Vagina (tissue), 2 donors: ENCODE measurements around the gene TMEM42. TPM values are rescaled to one million over a fixed set of nuclear protein-coding genes. Genes with fewer than 3 reads are reported as not detected.
"Not testable (repeated sequence)": the region's sequence is repeated elsewhere in the genome, so short reads cannot be mapped to it uniquely, and the experiment has no call there.

ENCODE experiments used
- DNase-seq, 2 donors: peaks; one replicate each; pipeline ENCODE4 v3.0.0-alpha.2; 2017; ENCODE audit errors: extremely low spot score in 2 of 2
- H3K27ac ChIP-seq: fragments of 200-600 bp; sonication (generic); one replicate; pipeline ENCODE4 v1.5.1; 2019
- H3K27me3 ChIP-seq: fragments of 200-600 bp; sonication (generic); one replicate; pipeline ENCODE4 v1.5.1; 2019
- H3K36me3 ChIP-seq, 2 donors: fragments of 200-600 bp; sonication (generic); one replicate each; pipeline ENCODE4 v1.5.1; 2017 to 2019
- H3K4me1 ChIP-seq: fragments of 200-600 bp; sonication (generic); one replicate; pipeline ENCODE4 v1.5.1; 2019
- H3K4me3 ChIP-seq, 2 donors: fragments of 200-600 bp; sonication (generic); 1 replicate in 1 of 2; 2 replicates in 1 of 2; pipeline ENCODE4 v1.5.1; 2016 to 2019
- H3K9me3 ChIP-seq: fragments of 200-600 bp; sonication (generic); one replicate; pipeline ENCODE4 v1.5.1; 2019
- POLR2A ChIP-seq, 2 donors: fragments of 450-650 bp; IDR thresholded peaks; one replicate each; pipeline ENCODE4 v1.6.1; 2017; ENCODE audit warnings: antibody characterized with exemption in 2 of 2, mild to moderate bottlenecking in 2 of 2, moderate library complexity in 2 of 2
- POLR2AphosphoS5 ChIP-seq, 2 donors: sonication (generic); formaldehyde crosslinking; IDR thresholded peaks; one replicate each; pipeline ENCODE4 v1.9.0; 2017; ENCODE audit warnings: antibody characterized with exemption in 2 of 2, mild to moderate bottlenecking in 2 of 2, low read depth in 1 of 2; ENCODE audit not compliant: insufficient read depth in 1 of 2
- intact Hi-C: fragments of 100-400 bp; cut with DNase I; formaldehyde crosslinking; loops from one replicate; pipeline ENCODE4 v1.15.1; 2023
- total RNA-seq: library from RNA; depleted of rRNA; stranded (reverse); fragments of >200 nt; gene quantifications from one replicate; pipeline ENCODE4 v1.2.3, GENCODE V29; 2016
- TF ChIP-seq, protein P1 (sequence below), 3 experiments: fragments of 450-650 bp in 2 of 3; fragments of 200-600 bp in 1 of 3; sonication (generic) in 1 of 3; IDR thresholded peaks; one replicate each; pipeline ENCODE4 v1.5.1; 2017 to 2019; ENCODE audit warnings: antibody characterized with exemption in 3 of 3, mild to moderate bottlenecking in 2 of 3, moderate library complexity in 2 of 3

Gene TMEM42
- total RNA-seq, 1 donor from 2014 or later, result 10.8 TPM

DNA sequence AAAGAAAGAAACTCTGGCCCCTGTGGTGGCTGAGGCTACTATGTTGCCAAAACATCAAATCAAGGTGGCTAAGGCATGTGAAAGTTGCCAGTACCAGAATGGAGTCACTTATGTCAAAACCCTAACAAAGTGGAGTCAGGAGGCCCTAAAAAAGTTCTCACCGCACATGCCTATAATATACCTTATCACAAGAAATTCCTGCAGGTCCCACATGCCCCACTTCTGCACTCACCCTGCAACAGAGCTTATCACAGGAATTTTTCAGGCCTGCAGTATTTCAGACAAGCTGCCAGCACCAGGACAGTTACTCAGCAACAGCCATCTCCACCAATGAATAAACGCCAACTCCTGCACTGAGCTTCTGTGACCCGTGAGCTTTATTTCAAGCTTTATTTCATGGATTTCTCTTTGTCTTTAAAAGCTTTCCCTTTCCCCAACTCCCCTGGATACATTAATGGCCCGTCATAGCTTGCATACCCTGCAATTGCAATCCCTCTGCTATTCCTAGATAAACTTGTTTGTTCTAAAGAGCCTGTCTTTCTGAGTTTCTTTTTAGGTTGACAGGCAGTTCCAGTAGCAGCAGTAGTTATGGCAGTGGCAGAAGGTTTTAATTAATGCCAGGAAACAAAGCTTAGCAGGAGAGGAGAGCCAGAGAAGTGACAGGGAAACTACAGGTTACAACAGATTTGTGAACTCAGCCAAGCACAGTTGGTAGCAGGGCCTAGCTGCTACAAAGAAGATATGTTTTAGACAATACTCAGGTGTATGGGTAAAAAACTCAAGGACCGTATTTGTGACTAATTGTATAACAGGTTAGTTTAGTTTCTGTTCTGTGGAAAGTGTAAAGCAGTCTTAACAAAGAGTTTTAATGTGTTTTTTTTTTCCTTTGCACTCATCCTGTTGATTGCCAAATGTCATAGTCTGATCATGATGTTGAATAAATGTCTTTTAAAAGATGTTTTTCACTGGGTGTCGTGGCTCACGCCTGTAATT lies 15.9 kb upstream of the TMEM42 start:
- TF ChIP-seq POLR2AphosphoS5 (IDR thresholded peaks at IDR 0.05; ENCODE audit: insufficient read depth in 1 of 2, low read depth in 1 of 2), result no peak
- TF ChIP-seq, protein P1, sequence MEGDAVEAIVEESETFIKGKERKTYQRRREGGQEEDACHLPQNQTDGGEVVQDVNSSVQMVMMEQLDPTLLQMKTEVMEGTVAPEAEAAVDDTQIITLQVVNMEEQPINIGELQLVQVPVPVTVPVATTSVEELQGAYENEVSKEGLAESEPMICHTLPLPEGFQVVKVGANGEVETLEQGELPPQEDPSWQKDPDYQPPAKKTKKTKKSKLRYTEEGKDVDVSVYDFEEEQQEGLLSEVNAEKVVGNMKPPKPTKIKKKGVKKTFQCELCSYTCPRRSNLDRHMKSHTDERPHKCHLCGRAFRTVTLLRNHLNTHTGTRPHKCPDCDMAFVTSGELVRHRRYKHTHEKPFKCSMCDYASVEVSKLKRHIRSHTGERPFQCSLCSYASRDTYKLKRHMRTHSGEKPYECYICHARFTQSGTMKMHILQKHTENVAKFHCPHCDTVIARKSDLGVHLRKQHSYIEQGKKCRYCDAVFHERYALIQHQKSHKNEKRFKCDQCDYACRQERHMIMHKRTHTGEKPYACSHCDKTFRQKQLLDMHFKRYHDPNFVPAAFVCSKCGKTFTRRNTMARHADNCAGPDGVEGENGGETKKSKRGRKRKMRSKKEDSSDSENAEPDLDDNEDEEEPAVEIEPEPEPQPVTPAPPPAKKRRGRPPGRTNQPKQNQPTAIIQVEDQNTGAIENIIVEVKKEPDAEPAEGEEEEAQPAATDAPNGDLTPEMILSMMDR (IDR thresholded peaks at IDR 0.05), result no peak
- no peak for TF ChIP-seq POLR2A (IDR thresholded peaks at IDR 0.05)
- intact Hi-C loops, result no loop called here
- no peaks in the 10 kb centered on the region for H3K27me3 ChIP-seq
- no peak for DNase-seq
- no peaks in the 10 kb centered on the region for H3K9me3 ChIP-seq
- H3K36me3 ChIP-seq, result no peaks in the 10 kb centered on the region
- H3K27ac ChIP-seq, result no peak overlapping the region
- no peak overlapping the region for H3K4me3 ChIP-seq
- peaks cover 6% of the 10 kb centered on the region for H3K4me1 ChIP-seq

DNA sequence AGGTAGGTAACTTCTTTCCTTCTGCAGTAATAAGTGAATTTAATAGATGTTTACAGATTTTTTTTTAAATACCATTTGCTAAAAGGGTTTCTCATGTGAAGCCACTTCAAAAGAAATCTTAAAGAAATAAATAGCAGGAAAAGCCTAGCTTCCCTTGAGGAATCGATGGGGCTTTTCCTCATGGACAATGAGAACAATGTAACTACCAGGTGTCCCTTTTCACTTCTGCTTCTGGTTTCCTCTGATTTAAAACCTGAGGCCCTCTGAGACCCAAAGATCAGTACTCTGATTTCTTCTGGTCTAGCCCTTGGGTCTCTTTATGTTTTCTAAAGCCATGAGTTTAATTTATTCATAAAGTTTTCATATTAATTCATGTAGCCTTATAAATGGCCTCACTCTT lies 13.1 kb upstream of the TMEM42 start:
- TF ChIP-seq, protein P1 (IDR thresholded peaks at IDR 0.05), result no peak
- TF ChIP-seq POLR2A (IDR thresholded peaks at IDR 0.05), result no peak
- no peak for TF ChIP-seq POLR2AphosphoS5 (IDR thresholded peaks at IDR 0.05; ENCODE audit: insufficient read depth in 1 of 2, low read depth in 1 of 2)
- H3K27me3 ChIP-seq, result no peaks in the 10 kb centered on the region
- intact Hi-C loops, result no loop called here
- no peak for DNase-seq
- H3K27ac ChIP-seq, result no peak overlapping the region
- H3K9me3 ChIP-seq, result no peaks in the 10 kb centered on the region
- no peak overlapping the region for H3K4me3 ChIP-seq
- no peaks in the 10 kb centered on the region for H3K36me3 ChIP-seq
- H3K4me1 ChIP-seq, result peaks cover 6% of the 10 kb centered on the region

DNA sequence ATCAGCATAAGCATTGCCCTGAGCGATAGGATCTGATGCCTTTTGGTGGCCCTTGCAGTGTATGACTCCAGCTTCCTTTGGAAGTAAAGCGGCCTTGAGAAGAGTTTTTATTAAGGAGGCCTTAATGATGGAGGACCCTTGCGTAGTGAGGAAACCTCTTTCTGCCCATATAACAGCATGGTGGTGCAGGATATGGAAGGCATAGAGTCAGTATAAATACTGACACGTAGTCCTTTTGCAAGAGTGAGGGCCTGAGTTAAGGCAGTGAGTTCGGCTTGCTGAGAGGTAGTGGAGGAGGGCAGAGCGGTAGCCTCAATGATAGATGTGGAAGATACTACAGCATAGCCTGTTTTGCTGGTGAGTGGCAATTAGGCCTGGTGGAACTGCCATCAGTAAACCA lies 5.0 kb upstream of the TMEM42 start:
- H3K4me3 ChIP-seq, intact Hi-C loops, H3K27ac ChIP-seq, H3K4me1 ChIP-seq, H3K9me3 ChIP-seq, H3K36me3 ChIP-seq, DNase-seq, H3K27me3 ChIP-seq: not testable (repeated sequence)

DNA sequence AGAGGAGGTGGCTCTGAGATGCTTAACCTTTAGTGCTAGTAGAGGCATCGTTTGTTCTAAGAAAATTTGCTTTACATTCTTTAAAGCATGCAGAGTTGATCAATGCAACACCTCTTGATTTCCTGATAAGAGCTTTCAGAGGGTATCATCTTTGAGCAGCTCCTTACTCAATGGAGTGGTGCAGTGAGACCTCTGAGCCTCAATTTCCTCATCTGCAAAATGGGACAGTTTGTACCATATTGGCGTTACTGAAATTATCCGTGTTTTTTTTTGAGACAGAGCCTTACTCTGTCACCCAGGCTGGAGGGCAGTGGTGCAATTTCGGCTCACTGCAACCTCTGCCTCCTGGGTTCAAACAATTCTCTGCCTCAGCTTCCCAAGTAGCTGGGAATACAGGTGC lies 1.6 kb upstream of the TMEM42 start:
- TF ChIP-seq, protein P1 (IDR thresholded peaks at IDR 0.05), result no peak
- TF ChIP-seq POLR2AphosphoS5 (IDR thresholded peaks at IDR 0.05; ENCODE audit: insufficient read depth in 1 of 2, low read depth in 1 of 2) (no peak), POLR2A (IDR thresholded peaks at IDR 0.05) (no peak)
- intact Hi-C loops, result loop anchor here (10.0 kb wide), 1 partner anchor 1085 kb away; no protein-coding TSS in a partner anchor
- Histone ChIP-seq H3K9me3 (no peaks in the 10 kb centered on the region), H3K4me1 (peaks cover 21% of the 10 kb centered on the region), H3K4me3 (no peak overlapping the region), H3K27me3 (no peaks in the 10 kb centered on the region), H3K36me3 (no peaks in the 10 kb centered on the region), H3K27ac (no peak overlapping the region)
- DNase-seq, result no peak

DNA sequence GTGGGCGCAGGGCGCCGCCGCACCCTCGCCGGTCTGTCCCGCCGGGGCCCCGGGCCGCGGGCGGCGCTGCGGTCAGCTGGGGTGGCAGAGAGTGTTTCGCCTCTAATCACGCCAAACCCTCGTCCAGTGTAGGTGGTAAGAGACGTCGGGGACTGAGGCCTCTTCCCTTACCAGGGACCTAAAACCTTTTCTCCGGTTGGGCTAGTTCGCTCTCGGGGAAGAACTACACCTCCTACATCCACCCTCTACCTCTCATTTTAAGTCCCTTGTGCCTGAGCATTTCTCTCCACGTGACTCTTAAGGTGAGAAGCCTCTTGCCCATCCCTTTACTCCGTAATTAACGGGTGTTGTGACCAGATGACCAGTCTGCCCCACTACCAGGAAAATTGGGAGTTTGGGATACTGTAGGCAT lies 520 bp downstream of the TMEM42 start:
- Histone ChIP-seq H3K9me3 (no peaks in the 10 kb centered on the region), H3K36me3 (no peaks in the 10 kb centered on the region), H3K27me3 (no peaks in the 10 kb centered on the region), H3K27ac (peak overlapping the region; percentile 97), H3K4me3 (peak overlapping the region; percentile 74 to 96), H3K4me1 (peaks cover 21% of the 10 kb centered on the region)
- DNase-seq, result no peak
- TF ChIP-seq POLR2A (IDR thresholded peaks at IDR 0.05), result no peak
- TF ChIP-seq POLR2AphosphoS5 (IDR thresholded peaks at IDR 0.05; ENCODE audit: insufficient read depth in 1 of 2, low read depth in 1 of 2), result no peak
- TF ChIP-seq, protein P1 (IDR thresholded peaks at IDR 0.05), result no peak
- intact Hi-C loops, result loop anchor here (10.0 kb wide), 1 partner anchor 1087 kb away; no protein-coding TSS in a partner anchor
